SIG-M5 treated with dmso at 0.1 percent for 504 hours (cell line): ENCODE data around the gene OTUD7B.
A peak's percentile ranks its signal among the peaks of the same experiment; 100 is the strongest.
"Not testable (repeated sequence)": the region's sequence is repeated elsewhere in the genome, so short reads cannot be mapped to it uniquely, and the experiment has no call there.

Experiments used
- DNase-seq: peaks from one replicate; lab custom pipeline; 2025; ENCODE audit not compliant: unreplicated experiment; lab: John Stamatoyannopoulos, UW

The OTUD7B gene

GRCh38 chr1:149957548-149957947 lies 53.0 kb downstream of the OTUD7B start:
- DNase-seq: not testable (repeated sequence)

GRCh38 chr1:149949911-149950310 lies 60.6 kb downstream of the OTUD7B start:
- DNase-seq: no peak

- no peak for DNase-seq
Observed at GRCh38 chr1:149945206-149945605, 65.3 kb downstream of the OTUD7B start.

- DNase-seq: no peak
Observed at GRCh38 chr1:149942885-149943284, 67.6 kb downstream of the OTUD7B start.

GRCh38 chr1:149942207-149942606 lies 68.3 kb downstream of the OTUD7B start:
- DNase-seq: no peak

GRCh38 chr1:149940427-149940826 lies 70.1 kb downstream of the OTUD7B start:
- no peak for DNase-seq

GRCh38 chr1:149938668-149939003 lies 71.9 kb downstream of the OTUD7B start:
- not testable (repeated sequence) for DNase-seq

- no peak for DNase-seq
Observed at GRCh38 chr1:149937759-149938158, 72.8 kb downstream of the OTUD7B start.

GRCh38 chr1:149936992-149937705 lies 73.4 kb downstream of the OTUD7B start:
- DNase-seq: peak; percentile 67

GRCh38 chr1:149936170-149936991 lies 74.1 kb downstream of the OTUD7B start, which contains the start of gene MTMR11:
Gene MTMR11, minus strand, starts transcription at chr1:149936879. Its CDS starts 232 bp downstream, at chr1:149936647.
- no peak for DNase-seq

- DNase-seq: no peak
Observed at GRCh38 chr1:149934356-149934755, 76.2 kb downstream of the OTUD7B start.

GRCh38 chr1:149933208-149933607 lies 77.3 kb downstream of the OTUD7B start:
- DNase-seq: no peak

GRCh38 chr1:149932474-149932873 lies 78.1 kb downstream of the OTUD7B start:
- DNase-seq: no peak

- DNase-seq: peak; percentile 97
Observed at GRCh38 chr1:149931212-149931790, 79.2 kb downstream of the OTUD7B start.

GRCh38 chr1:149929856-149930255 lies 80.7 kb downstream of the OTUD7B start:
- DNase-seq: no peak

GRCh38 chr1:149928401-149928724 lies 82.2 kb downstream of the OTUD7B start:
- peak; percentile 82 for DNase-seq

GRCh38 chr1:149927563-149928400 lies 82.7 kb downstream of the OTUD7B start, which contains the start of gene SF3B4:
Gene SF3B4, minus strand, starts transcription at chr1:149927803. Its CDS starts 44 bp downstream, at chr1:149927759.
- DNase-seq: peak; percentile 99

- peak; percentile 31 for DNase-seq
Observed at GRCh38 chr1:149927056-149927562, 83.4 kb downstream of the OTUD7B start.

- no peak for DNase-seq
Observed at GRCh38 chr1:149926296-149926695, 84.2 kb downstream of the OTUD7B start.

GRCh38 chr1:149925751-149926150 lies 84.8 kb downstream of the OTUD7B start:
- no peak for DNase-seq

- no peak for DNase-seq
Observed at GRCh38 chr1:149925345-149925744, 85.2 kb downstream of the OTUD7B start.
